Pancreas (tissue), 10 donors: ENCODE data around the gene EFNA4. TPM values are rescaled to one million over a fixed set of nuclear protein-coding genes. Genes with fewer than 3 reads are reported as not detected.

Experiments used
- ATAC-seq, 4 donors: fragments of 200-7000 bp; cut with Tn5 transposase; one replicate each; pipeline versions ENCODE4 v1.8.0 to v1.9.1; 2020; ENCODE audit warnings: mild to moderate bottlenecking in 4 of 4, moderate library complexity in 4 of 4
- DNase-seq, 6 donors: peaks; one replicate each; pipeline ENCODE4 v3.0.0-alpha.2; 2020
- FAIRE-seq: peaks from 2 replicates; lab custom pipeline; 2012; peaks lifted over from hg19 to GRCh38; lab: Jason Lieb, UNC
- H3K27ac ChIP-seq, 4 donors: fragments of 200-600 bp; sonication (generic); 1 replicate in 3 of 4; 2 replicates in 1 of 4; pipeline versions ENCODE4 v1.5.0 to v1.8.0; 2020
- H3K27me3 ChIP-seq, 4 donors: fragments of 200-600 bp; one replicate each; pipeline ENCODE4 v1.8.0; 2021
- H3K36me3 ChIP-seq, 3 donors: fragments of 200-600 bp; sonication (generic) in 1 of 3; one replicate each; pipeline versions ENCODE4 v1.5.0 to v1.8.0; 2020 to 2021
- H3K4me1 ChIP-seq, 3 donors: fragments of 200-600 bp; one replicate each; pipeline ENCODE4 v1.8.0; 2021
- H3K4me3 ChIP-seq, 4 donors: fragments of 200-600 bp; sonication (generic) in 2 of 4; one replicate each; pipeline versions ENCODE4 v1.5.0 to v1.8.0; 2020 to 2021
- H3K9me3 ChIP-seq, 4 donors: fragments of 200-600 bp; one replicate each; pipeline ENCODE4 v1.8.0; 2021
- CTCF ChIP-seq, 4 donors: fragments of 200-600 bp; sonication (generic) in 3 of 4; IDR thresholded peaks; one replicate each; pipeline versions ENCODE4 v1.5.0 to v1.8.0; 2021; ENCODE audit warnings: antibody characterized with exemption in 4 of 4
- WGBS, 2 donors: extraction: QIAGEN DNeasy Blood & Tissue Kit; methylation state at CpG; one replicate each; pipeline ENCODE4 v1.1.7; 2013; 5-methylcytosine and 5-hydroxymethylcytosine counted together
- intact Hi-C, 3 donors: fragments of 100-400 bp; cut with DNase I; formaldehyde crosslinking; loops; one replicate each; pipeline versions ENCODE4 v1.11.1 to v1.14.2; 2022
- polyA plus RNA-seq, 2 donors: library from polyadenylated mRNA; stranded (reverse); fragments of 200-250 nt; gene quantifications; one replicate each; pipeline ENCODE4 v1.2.3, GENCODE V29; 2013
- total RNA-seq, 6 donors: library from RNA; stranded (reverse); fragmentation: NEBNext Ultra II Directional in 4 of 6; extraction: Animal tissue kit (Norgen Biotek cat#: 25700) in 4 of 6; gene quantifications; one replicate each; pipeline versions ENCODE4 v1.2.1 to v1.2.4, GENCODE V29; 2021 to 2023
- donor health status: healthy with polysubstance abuse.
- donor health status: DM: no; HTN: no; CAD: no; lungs with moderate emphysema.
- donor health status: DM: no; HTN: no; CAD: no.
- donor health status: control.
- donor health status: control.
- donor health status: Bipolar disorder and iron deficiency.
- donor health status: DM: yes; HTN: yes; CAD: no.
- donor health status: DM: no; HTN: no; CAD: no.
- donor health status: DM: no; HTN: no; CAD: no.
- donor health status: DM: yes; HTN: yes; CAD: no.

Gene EFNA4
- total and polyA plus RNA-seq, 8 donors = 2.1 to 6.2 (median 3.8) TPM

DNA sequence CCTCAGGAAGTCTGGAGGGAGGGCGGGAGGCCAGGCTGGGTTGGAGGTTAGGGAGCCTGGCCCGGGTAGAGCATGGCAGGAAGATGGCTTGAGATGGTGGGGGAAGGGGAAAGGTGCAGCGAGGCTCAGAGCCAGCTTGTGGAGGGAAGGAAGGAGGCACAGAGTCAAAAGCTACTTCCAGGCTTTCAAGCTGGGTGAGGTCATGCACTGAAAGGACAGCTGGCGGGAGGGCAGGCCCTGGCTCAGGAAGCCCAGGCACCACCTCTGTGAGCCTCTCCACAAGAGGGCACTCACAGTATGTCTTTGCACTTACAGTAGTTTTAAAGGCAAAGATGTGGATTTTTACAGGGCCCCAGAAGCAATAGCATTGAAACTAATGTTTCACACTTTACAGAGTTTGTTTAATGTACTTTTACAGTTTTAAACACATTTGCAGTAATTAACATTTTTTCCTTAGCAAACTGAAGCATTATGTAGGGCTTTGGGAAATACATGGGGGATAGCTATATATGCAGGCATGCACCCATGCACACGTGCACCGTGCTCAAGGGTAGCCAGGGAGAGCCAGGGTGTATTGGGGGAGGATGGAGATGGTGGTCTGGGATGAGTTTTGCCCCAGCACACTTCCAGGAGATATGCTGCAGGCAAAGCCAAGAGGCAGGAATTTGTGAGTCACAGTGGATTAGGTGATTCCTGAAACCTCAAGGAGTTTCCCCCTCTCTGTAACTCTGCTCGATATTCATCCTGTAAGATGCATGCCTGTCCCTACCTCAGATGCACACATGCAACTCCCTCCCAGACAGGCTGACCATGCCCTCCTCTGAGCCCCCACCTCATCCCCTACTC is 18.5 kb upstream of the EFNA4 start:
- Histone ChIP-seq H3K4me1 (peaks cover 0 to 12% (median 4%) of the 10 kb centered on the region in 3 donors), H3K27ac (peak overlapping the region in 2 of 4 donors; percentile 24 to 70), H3K27me3 (no peaks in the 10 kb centered on the region), H3K36me3 (no peaks in the 10 kb centered on the region), H3K4me3 (no peak overlapping the region), H3K9me3 (no peaks in the 10 kb centered on the region)
- FAIRE-seq = no peak
- ATAC-seq = peak; percentile 97 to 99 (median 98)
- TF ChIP-seq CTCF (IDR thresholded peaks at IDR 0.05) = peak; percentile 59 to 79 (median 66)
- DNase-seq = peak; percentile 77 to 94 (median 90)
- 41 to 48% methylated on average over 7 of the region's 7 CpGs for WGBS, 2 donors
- intact Hi-C loops = loop anchor here in 1 of 3 donors (5.0 kb wide), 1 partner anchor 37 kb away; no protein-coding TSS in a partner anchor

DNA sequence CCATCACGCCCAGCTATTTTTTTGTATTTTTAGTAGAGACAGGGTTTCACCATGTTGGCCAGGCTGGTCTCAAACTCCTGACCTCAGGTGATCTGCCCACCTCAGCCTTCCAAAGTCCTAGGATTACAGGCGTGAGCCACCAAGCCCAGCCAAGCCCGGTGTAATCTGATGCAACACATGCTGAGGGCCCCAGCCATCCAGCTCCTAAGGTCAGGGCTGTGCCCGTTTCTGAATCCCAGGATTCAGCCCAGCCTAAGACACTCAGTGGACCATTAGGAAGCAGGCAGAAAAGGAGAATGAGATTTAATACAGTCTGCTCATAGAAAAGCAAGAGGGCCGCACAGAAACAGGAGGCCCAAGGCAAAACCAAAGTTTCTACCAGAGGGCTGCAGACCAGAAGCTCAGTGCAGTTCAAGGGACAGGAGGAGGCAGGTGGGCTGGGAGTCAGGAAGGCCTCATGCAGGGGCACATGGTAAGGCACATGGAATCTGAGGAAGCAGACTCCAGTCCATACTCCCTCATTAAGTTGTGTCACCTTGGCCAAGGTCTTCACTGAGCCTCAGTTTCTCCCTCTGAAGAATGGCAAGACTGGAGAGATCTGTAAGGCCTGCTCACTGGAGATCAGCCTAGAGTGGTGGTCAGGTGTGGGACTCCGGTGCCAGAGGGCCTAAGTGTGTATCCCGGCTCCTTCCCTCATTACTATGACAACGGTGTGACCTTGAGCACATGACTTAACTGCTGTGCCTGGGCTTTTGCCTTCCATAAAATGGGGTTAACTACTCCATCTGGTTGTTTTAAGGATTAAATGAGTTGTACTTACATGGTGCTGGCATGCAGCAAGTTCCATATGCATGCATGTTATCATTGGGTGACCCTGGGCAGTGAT is 14.8 kb upstream of the EFNA4 start:
- 81 to 83% methylated on average over 8 of the region's 8 CpGs for WGBS, 2 donors
- DNase-seq = peak in 1 of 6 donors; percentile 19

GRCh38 chr1:155049651-155050559 is 13.6 kb upstream of the EFNA4 start:
- intact Hi-C loops = no loop called here
- WGBS, 2 donors = 19 to 22% methylated on average over 10 of the region's 10 CpGs
- H3K4me1 ChIP-seq = peaks cover 0 to 15% (median 4%) of the 10 kb centered on the region in 3 donors
- ATAC-seq = no peak
- peak in 1 of 6 donors; percentile 19 for DNase-seq
- H3K27ac ChIP-seq = peak overlapping the region; percentile 36 to 85 (median 76)
- H3K9me3 ChIP-seq = no peaks in the 10 kb centered on the region
- TF ChIP-seq CTCF (IDR thresholded peaks at IDR 0.05) = no peak
- no peaks in the 10 kb centered on the region for H3K27me3 ChIP-seq
- peak overlapping the region in 3 of 4 donors; percentile 64 to 78 (median 73) for H3K4me3 ChIP-seq
- H3K36me3 ChIP-seq = no peaks in the 10 kb centered on the region
- no peak for FAIRE-seq

More for the DNA sequence above, 14.8 kb upstream of the EFNA4 start:
- intact Hi-C loops = no loop called here
- ATAC-seq (no peak), FAIRE-seq (no peak)
- TF ChIP-seq CTCF (IDR thresholded peaks at IDR 0.05) = no peak
- H3K27ac ChIP-seq = no peak overlapping the region
- no peak overlapping the region for H3K4me3 ChIP-seq
- H3K9me3 ChIP-seq = no peaks in the 10 kb centered on the region
- no peaks in the 10 kb centered on the region for H3K27me3 ChIP-seq
- peaks cover 0 to 18% (median 4%) of the 10 kb centered on the region in 3 donors for H3K4me1 ChIP-seq
- H3K36me3 ChIP-seq = no peaks in the 10 kb centered on the region

DNA sequence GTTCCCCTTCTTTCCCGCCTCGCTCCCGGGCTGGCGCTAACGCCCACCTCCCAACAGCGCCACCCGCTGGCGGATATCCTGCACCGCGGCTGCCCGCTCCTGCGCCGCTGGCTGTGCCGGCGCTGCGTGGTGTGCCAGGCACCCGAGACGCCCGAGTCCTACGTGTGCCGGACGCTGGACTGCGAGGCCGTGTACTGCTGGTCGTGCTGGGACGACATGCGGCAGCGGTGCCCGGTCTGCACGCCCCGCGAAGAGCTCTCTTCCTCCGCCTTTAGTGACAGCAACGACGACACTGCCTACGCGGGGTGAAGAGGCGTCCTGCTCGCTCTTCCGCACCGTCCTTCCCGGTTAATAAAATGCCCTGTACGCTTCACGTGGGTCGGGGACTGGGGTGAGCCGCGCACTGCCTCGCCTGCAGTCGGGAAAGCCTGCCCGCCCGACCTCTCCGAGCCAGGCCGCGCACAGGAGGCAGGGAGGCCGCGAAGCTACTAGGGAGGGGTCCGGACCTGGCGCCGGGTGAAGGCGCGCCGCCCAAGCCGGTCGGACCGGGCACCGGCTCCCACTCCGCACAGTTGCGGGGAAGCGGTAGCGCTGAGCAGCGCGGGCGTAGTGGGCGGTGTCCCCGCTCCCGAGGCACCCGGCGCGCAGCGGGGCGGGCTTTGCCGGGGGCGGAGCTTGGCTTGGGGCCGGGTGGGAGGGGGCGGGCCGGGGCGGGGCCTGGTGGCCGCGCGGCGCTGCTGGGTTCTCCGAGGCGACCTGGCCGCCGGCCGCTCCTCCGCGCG is 12.8 kb upstream of the EFNA4 start, which contains the start of gene ADAM15:
Gene ADAM15 (plus strand): TSS at position 757 of the 782 bp plus-strand sequence. CDS start 71 bp downstream, outside the sequence.
- peaks cover 0 to 15% (median 4%) of the 10 kb centered on the region in 3 donors for H3K4me1 ChIP-seq
- WGBS, 2 donors = 1% methylated on average over 61 to 99 of the region's 99 CpGs
- intact Hi-C loops = no loop called here
- peak; percentile 77 to 96 (median 90) for TF ChIP-seq CTCF (IDR thresholded peaks at IDR 0.05)
- DNase-seq = peak; percentile 77 to 98 (median 89)
- H3K27ac ChIP-seq = peak within 1 kb of the TSS; percentile 68 to 85 (median 76)
- H3K4me3 ChIP-seq = peak within 1 kb of the TSS; percentile 64 to 78 (median 71)
- ATAC-seq = peak; percentile 85 to 93 (median 90)
- no peaks in the 10 kb centered on the region for H3K9me3 ChIP-seq
- FAIRE-seq = no peak
- H3K27me3 ChIP-seq = no peaks in the 10 kb centered on the region
- H3K36me3 ChIP-seq = no peaks in the 10 kb centered on the region
